ENCODE measurements around the gene SORBS1.

SORBS1 gene

DNA sequence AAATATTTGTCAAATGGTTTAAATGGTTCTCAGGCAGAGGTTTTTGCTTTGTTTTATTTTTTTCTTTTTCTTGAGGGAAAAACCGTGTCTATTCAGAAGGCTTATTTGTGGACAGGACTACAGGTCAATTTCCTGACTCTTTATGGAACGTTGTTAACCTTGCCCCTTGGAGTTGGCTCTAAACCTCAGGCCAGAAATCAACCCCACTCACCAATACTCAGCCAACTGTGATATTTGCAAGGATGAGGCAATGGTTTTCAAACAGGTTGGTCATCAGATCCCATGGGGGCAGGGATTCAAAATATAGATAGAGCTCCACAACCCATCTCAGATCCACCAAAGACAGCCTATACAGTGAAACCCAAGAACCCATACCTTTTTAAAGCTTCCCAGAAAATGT, 280.5 kb downstream of the SORBS1 start:
- no peak for DNase-seq

DNA sequence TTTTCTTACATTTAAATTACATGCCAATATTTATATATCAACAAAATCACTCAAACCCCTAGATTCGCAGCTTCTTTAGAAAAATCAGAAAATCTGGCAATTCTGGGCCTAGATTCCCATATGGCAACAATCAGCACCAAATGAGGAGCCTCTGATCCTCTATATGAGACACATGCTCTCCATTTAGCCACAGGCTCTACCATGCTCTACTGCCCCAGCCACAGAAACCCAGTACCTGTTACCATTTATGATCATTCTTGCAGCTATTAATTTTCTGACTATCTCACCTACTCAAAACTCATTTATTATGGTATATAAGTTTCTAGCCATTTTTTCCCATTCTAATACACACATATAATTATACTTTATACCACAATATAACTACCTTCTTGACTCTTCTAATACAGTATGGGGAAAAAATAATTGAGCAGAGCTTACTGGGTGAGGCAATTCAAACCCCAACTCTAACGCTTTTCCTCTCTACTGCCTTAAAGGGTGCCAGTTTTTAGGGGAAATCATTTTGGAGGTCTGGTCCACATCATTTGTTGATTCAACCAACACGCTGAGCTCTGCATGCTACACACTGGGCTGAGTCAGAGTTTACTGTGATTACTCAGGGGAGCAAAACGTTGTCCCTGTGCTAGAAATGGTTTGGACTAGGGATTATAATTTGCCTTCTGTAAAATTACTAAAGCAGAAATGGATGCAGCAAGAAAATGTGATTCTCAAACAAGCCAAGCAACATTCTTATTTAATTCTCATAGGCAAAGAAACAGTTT, 281.9 kb downstream of the SORBS1 start:
- DNase-seq: no peak

DNA sequence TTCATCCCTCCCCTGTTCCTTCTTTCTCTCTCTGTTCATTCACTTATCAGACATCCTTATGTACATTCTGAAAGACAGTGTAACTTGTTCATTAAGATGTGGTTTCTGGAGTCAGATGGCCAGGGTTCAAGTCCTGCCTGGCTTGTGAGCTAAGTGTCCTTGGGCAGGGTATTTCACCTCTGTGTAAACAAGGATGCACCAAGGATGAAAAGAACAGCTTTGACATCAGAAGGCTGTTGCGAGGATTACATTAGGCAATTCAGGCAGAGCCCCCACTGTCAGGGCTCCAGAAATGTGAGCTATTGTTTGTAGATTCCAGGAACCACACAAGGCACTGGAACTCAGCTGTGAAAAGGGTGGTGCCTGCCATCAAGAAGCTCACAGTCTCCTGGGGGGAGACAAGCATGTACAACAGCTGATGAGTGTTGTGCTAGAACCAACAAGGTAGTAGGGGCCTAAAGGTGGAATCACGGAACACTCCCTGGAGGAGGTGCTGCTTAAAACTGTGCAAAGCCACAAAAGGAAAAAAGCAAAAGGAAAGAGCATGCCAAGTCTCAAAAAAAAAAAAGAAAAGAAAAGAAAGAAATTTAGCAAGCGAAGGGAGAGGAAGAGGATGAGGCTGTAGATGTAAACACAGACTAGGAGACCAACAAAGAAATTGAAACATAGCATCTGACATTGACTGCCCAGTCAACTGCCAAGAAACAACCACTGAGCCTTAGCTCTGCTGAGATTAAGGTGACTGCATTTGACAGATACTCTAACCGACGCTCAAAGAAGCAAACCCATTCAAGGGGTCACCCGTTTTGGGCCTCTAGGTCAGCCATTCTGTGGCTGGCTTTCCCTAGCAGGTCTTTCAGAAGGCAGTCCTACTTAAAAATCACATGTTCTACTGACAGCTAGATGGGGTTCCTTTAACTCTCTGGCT, 282.8 kb downstream of the SORBS1 start:
- DNase-seq: no peak

DNA sequence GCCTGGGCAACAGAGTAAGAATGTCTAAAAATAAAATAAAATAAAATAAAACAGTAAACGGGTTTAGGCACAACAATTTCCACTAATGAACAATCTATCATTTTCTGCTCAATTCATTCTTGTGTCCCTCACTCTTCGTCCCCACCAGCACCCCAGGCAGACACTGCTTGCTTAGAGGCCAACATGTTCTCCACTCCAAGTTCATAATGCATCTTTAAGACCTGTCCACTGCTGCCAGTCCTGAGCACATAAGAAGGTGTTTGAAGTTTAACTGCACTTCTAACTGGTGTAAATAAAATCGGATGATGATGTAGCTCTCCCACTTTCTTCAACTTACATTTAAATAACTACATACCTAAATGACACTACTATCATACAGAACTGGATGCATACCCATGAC, 283.6 kb downstream of the SORBS1 start:
- DNase-seq: no peak

DNA sequence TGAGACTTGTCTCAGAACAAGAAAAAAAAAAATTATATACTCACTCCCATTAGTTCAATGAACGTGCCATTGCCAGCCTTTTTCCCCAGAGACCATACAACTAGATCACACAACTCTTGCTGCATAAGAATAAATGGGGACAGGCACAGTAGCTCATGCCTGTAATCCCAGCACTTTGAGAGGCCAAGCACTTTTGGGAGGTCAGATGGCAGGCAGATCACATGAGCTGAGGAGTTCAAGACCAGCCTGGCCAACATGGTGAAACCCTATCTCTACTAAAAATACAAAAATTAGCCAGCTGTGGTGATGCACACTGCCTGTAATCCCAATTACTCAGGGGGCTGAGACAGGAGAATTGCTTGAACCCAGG, 284.0 kb downstream of the SORBS1 start:
- DNase-seq: no peak

DNA sequence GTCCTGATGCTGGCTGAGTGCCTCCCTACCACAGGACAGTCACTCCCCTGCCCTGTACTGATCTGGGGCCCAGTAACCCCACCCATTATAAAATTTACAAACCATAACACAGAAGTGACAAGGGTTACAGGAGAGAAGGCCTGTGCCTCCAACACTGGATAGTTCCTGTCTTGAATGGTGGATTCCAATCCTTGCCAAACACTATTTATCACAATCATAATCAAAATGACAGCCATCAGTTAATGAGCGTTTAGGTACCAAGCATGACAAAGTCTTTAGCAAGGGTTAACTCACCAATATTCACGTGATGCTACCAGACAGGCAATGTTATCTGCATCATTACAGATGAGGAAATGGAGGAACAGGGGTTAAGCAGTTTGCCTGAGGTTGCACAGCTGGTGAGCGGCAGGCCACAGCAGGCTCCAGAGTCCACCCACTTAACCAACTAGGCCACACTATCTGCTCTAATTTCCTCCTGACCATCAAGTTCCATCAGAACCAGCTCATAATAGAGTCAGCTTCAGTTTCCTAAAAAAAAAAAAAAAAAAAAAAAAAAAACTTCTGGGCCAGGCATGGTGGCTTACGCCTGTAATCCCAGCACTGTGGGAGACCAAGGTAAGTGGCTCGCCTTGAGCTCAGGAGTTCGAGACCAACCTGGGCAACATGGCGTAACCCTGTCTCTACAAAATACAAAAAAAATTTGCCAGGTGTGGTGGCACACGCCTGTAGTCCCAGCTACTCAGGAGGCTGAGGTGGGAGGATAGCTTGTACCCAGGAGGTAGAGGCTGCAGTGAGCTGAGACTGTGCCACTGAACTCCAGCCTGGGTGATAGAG, 284.6 kb downstream of the SORBS1 start:
- DNase-seq: no peak

DNA sequence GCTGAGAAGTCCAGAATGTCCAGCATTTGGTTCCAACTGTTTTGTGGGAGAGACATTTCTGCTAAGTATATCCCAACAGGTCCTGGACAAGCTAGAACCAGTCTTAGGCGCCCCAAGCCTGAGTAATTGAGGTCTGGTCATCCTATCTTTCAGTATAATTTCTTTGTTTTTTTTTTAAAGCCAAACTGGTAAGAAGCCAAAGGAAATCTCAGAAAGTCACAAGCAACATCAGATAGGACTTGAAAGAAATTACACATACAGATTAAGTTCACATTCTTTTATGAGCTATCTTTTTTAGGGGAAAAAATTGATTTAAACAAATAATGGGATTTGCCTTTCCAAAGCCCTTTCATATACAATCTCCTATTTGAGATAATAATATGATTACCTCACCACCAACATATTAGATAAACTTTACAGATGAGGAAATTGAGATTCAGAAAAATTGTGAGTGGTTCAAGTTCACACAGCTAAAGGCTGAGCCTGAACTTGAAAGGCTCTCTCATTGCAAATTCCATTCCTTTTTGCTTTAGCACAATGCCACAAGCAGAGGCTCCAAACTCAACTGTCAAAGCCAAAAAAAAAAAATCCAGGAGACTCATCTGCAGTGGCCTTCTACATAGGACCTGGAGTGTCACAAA, 285.3 kb downstream of the SORBS1 start:
- no peak for DNase-seq

DNA sequence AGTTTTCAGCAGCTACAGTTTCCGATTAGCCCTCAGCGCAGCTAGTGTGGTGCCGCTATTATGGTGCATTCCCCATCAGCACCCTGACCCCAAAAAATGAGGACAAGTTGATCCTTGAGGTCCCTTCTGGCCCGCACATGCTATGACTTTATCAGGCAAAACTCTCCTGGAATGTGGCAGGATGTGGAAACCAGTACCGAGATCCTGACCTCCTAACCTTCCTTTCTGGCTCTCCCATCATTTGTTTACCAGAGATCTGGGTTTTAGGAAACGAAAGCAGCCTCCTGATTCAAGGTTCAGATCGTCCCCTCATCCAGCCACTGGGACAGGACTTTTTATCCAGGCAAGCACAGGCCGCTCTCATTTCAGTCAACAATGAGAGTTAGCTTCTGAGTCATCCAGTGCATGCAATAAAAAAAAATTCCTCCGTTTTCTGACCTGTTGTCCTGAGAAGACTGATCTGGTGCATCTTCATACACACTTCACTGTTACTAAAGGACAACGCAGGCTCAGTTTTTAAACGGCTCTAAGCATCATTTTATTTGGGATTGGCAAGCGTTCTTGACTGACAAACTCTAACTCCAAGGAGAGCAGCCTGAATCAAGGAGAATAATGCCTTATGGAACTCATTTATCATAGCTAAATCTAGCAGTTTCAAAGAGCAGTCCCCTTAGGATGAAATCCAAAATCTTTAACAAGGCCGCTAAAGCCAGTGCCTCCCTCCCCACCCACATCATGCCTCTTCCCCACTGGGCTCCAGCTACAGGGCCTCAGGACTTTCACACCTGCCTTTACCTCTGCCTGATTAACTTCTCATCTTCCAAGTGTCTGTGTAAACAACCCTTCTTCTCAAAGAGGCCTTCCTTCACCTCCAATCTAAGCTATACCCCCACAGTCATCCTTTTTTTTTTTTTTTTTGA, 287.5 kb downstream of the SORBS1 start:
- no peak for DNase-seq

DNA sequence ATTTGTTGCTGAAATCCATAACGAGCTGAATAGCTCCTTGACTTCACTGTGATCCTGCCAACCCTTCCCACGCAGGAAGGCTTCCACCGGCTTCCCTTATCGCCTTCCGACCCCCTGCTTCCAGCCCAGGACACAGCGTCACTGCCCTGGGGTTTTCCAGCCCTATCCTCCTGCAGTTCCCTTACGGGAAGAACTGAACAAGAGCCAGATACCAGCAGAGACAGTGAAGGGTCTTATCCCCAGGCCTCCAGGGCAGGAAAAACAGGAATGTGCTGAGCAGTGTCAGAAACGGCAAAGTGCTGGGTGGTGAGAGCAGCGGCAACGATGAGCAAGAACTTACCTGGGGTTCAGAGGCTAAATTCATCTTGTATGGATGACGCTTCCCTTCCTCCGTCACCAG, 292.7 kb downstream of the SORBS1 start:
- no peak for DNase-seq

DNA sequence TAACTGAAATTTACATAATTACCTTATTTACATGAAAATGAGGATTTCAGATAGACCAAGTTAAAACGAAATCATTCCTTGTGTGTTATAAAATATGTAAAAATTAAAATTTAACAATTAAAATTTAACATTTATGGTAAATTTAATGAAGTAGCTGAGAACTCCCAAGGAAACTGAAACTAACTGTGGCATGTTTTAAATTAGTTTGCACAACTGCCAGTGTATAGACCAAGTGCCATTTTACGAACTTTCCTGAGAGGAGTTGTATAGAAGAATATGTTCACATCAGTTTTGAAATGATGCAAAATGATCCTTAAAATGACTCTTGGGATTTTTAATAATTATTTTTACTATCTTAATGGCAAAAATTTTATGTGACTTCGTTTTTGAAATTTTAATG, 293.9 kb downstream of the SORBS1 start:
- no peak for DNase-seq

DNA sequence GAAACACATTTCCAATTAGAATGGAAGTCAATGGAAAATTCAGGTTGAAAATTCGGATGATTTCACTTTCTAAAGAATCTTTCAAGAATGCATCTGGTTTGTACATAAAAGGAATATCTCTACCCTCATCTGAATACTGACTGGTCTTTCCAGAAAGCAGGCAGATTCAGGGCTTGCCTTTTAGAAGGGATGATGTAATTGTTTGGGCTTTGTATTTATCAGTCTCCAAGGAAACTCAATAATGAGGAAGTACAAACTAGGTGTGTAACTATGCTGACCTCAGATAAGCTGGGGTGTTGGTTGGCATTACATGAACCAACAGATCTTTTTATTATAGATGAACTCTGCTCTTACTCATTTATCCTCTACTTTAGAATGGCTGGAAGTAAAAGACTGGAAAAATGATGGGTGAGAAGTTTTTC, 294.5 kb downstream of the SORBS1 start:
- no peak for DNase-seq

DNA sequence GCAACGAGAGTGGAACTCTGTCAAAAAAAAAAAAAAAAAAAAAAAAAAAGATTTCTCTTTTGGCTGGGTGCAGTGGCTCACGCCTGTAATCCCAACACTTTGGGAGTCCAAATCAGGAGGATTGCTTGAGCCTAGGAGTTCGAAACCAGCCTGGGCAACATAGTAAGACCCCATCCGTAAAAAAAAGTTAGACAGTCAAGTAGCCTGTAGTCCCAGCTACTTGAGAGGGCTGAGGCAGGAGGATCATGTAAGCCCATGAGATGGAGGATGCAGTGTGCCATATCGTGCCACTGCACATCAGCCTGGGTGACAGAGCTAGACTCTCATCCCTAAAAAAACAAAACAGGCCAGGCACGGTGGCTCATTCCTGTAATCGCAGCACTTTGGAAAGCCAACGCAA, 295.6 kb downstream of the SORBS1 start:
- no peak for DNase-seq

DNA sequence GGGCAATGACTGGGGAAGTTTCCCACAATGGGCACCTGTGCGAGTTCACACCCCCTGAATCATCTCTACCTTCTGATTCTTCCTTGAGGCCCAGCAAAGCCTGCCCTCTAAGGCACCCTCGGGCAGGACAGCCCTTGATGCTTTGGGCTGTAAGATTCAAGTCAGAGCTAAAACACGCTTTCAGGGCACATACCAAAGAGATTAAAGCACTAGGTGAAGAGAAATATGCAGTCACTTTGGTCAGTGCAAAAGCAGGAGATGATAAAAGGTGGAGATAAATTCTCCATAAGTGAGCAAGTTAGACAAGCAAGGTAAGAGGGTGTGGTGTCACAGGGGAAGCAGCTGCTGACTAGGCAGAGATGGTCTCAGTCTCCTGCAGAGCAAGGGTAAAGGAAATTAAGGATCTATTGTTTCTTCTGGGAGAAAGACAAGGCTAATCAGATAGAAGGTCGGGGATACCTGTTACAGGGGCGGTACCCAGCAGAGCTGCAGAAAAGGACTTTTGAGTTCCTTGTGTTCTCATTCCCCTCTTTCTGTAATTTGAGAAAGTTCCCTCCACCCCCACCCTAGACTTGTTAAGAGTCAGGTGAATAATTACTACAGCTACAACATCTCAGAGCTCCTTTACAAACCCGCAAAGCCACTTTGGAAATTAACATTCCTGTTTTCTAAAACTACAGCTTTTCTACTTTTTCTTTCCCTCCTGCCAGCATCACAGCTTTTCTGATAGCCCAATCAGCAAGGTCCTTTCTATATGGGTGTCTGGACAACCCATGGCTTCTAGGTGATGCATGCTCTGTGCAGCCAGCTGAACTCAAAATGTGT, 296.7 kb downstream of the SORBS1 start:
- no peak for DNase-seq

DNA sequence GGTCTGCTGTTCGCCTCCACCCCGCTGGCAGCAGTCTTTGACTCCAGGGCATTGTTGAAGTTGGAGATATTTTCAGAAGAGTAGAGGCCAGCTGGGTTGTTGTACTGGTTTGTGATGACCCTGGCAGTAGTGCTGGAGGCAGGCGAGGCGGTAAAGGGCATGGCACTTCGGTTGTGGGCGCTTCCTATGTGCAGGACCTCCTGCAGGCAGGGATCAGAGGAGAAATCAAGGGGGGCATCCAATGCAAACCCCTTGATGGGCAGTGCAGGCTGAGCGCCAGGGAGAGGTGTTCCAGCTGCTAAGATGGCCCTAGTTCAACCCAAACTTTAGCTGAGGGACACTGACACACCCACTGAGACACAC, 297.3 kb downstream of the SORBS1 start:
- no peak for DNase-seq

DNA sequence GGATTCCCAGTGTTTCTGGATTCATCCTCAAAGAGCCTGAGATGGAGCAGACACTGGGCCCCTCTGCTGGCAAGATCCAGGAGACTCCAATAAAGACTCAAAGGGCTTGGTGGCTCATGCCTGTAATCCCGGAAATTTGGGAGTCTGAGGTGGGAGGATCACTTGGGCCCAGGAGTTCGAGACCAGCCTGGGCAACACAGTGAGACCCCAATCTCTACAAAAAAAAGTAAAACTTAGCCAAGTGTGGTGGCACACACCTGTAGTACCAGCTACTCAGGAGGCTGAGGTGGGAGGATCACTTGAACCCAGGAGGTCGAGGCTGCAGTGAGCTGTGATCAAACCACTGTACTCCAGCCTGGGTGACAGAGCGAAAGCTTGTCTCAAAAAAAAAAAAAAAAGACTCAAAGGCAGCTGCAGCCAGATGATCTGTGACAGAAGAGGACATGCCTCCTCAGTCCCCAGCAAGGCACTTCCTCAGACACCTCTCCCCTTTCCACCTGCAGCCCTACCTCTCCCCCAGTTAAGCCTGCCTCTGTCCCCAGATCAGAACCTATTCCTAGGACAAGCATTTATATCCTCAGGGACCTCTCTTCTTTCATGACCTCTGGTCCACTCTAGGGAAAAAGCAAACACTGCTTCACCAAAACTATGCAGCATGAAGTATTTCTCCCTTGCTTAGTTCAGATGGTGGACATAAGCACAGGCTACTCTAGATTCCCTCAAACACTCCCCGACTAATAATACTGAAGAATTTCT, 298.2 kb downstream of the SORBS1 start:
- no peak for DNase-seq

DNA sequence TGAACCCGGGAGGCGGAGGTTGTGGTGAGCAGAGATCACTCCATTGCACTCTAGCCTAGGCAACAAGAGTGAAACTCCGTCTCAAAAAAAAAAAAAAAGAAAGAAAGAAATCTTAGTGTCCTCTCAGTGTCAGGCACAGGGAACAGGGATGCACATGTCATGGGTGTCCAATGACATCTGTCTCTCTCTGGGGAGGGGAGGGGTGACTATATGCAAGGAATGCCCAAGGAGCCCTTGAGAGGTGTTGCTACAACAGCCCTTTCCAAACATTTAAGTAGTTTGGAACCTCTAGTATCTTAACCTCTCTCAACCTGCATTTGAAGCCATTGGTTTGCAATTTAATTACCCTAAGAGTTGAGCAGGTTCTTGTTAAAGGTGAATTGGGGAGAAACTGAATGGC, 299.2 kb downstream of the SORBS1 start:
- DNase-seq: no peak
